ENCODE data around the gene MYOD1.

MYOD1 gene

DNA sequence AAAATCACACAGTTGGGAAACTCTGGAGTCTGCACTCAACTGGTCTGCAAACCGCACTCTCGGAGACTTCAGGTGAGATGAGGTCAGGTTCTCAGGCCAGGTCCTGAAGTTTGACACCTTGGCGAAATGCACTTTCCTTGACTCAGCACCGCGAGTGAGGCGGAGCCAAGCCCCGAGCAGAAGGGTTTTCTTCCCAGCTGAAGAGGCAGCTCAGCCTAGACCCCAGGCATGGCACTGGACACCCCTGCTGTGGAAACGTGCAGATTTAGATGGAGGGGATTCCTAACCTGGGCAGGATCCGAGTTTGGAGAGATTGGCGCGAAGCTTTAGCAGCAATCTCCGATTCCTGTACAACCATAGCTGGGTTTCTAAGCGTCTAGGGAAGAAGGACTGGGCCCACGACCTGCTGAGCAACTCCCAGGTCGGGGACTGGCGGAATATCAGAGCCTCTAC is 835 bp upstream of the MYOD1 start:
- Mint-ChIP-seq H3K27ac (no peak overlapping the region), H3K27me3 (peaks cover 11% of the 10 kb centered on the region), H3K9me3 (no peaks in the 10 kb centered on the region), H3K4me3 (no peak overlapping the region), H3K36me3 (no peaks in the 10 kb centered on the region), H3K4me1 (no peaks in the 10 kb centered on the region)
- CTCF ChIA-PET = interaction anchor here (1.0 kb wide), 1 partner anchor 12 kb away, joined by 4 read pairs; no protein-coding TSS in a partner anchor
- DNase-seq = peak; percentile 5

DNA sequence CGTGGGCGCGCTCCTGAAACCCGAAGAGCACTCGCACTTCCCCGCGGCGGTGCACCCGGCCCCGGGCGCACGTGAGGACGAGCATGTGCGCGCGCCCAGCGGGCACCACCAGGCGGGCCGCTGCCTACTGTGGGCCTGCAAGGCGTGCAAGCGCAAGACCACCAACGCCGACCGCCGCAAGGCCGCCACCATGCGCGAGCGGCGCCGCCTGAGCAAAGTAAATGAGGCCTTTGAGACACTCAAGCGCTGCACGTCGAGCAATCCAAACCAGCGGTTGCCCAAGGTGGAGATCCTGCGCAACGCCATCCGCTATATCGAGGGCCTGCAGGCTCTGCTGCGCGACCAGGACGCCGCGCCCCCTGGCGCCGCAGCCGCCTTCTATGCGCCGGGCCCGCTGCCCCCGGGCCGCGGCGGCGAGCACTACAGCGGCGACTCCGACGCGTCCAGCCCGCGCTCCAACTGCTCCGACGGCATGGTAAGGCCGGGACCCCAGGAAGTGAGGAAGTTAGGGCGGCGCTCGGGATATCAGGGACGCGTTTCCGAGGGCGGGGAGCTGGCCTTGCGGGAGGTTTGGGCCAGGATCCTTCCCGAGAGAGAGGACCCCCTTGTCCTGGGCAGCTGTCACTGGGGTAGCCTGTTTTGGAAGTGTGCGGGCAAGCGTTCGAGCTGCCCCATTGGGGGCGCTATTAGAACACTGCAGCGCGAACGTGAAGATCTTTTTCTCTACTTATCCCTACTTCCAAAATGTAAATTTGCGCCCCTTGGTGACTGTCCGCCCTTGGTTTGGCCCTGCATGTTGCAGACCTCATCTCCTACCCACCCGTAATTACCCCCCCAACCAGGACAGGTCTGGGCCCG is 796 bp downstream of the MYOD1 start:
- CTCF ChIA-PET = interaction anchor here (1.2 to 1.5 kb wide), 3 partner anchors 9 to 17 kb away, joined by 3 to 4 read pairs (median 3); no protein-coding TSS in a partner anchor
- Mint-ChIP-seq H3K27me3 (peaks cover 9% of the 10 kb centered on the region), H3K4me1 (no peaks in the 10 kb centered on the region)

GRCh38 chr11:17720796-17721171 is 1.4 kb downstream of the MYOD1 start:
- no peak overlapping the region for H3K27ac Mint-ChIP-seq
- DNase-seq = no peak
- no peaks in the 10 kb centered on the region for H3K36me3 Mint-ChIP-seq
- CTCF ChIA-PET = interaction anchor here (1.2 to 1.5 kb wide), 3 partner anchors 9 to 16 kb away, joined by 3 to 4 read pairs (median 3); no protein-coding TSS in a partner anchor
- no peaks in the 10 kb centered on the region for H3K9me3 Mint-ChIP-seq
- H3K4me3 Mint-ChIP-seq = no peak overlapping the region
- H3K4me1 Mint-ChIP-seq = no peaks in the 10 kb centered on the region
- peaks cover 13% of the 10 kb centered on the region for H3K27me3 Mint-ChIP-seq

More for the DNA sequence above, 796 bp downstream of the MYOD1 start:
- DNase-seq = peak; percentile 20
- Mint-ChIP-seq H3K9me3 (no peaks in the 10 kb centered on the region), H3K27ac (no peak overlapping the region), H3K36me3 (no peaks in the 10 kb centered on the region), H3K4me3 (no peak overlapping the region)

DNA sequence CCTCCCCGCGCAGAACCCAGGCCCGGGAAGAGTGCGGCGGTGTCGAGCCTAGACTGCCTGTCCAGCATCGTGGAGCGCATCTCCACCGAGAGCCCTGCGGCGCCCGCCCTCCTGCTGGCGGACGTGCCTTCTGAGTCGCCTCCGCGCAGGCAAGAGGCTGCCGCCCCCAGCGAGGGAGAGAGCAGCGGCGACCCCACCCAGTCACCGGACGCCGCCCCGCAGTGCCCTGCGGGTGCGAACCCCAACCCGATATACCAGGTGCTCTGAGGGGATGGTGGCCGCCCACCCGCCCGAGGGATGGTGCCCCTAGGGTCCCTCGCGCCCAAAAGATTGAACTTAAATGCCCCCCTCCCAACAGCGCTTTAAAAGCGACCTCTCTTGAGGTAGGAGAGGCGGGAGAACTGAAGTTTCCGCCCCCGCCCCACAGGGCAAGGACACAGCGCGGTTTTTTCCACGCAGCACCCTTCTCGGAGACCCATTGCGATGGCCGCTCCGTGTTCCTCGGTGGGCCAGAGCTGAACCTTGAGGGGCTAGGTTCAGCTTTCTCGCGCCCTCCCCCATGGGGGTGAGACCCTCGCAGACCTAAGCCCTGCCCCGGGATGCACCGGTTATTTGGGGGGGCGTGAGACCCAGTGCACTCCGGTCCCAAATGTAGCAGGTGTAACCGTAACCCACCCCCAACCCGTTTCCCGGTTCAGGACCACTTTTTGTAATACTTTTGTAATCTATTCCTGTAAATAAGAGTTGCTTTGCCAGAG is 2.0 kb downstream of the MYOD1 start:
- H3K9me3 Mint-ChIP-seq = no peaks in the 10 kb centered on the region
- peaks cover 15% of the 10 kb centered on the region for H3K27me3 Mint-ChIP-seq
- DNase-seq = peak; percentile 13
- H3K27ac Mint-ChIP-seq = no peak overlapping the region
- no peaks in the 10 kb centered on the region for H3K4me1 Mint-ChIP-seq
- no peak overlapping the region for H3K4me3 Mint-ChIP-seq
- no peaks in the 10 kb centered on the region for H3K36me3 Mint-ChIP-seq
- CTCF ChIA-PET = interaction anchor here (0.6 to 1.8 kb wide), 6 partner anchors 8 to 155 kb away, joined by 3 to 13 read pairs (median 4); no protein-coding TSS in a partner anchor

DNA sequence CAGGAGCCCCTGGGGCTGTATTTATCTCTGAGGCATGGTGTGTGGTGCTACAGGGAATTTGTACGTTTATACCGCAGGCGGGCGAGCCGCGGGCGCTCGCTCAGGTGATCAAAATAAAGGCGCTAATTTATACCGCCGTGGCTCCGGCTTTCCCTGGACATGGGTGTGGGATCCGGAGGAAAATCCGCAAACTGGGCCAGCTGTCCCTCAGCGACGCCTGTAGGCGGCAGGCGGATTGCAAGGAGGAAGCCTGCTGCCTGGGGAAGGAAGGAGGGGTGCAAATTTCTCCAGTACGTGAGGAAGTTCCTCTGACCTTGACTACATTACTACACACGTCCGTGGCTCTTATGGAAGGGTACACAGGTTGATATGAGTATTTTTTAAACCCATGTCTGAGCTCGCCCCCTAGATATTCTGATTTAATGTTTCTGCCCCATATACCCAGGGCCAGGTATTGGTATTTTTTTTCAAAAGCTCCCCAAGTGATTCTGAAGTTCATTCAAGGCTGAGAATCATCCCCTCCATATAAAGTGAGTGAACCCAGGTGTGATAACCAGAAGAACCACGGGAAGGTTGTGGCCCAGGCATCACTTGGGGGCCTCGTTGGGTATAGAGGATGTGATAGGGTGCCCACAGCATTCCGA is 2.8 kb downstream of the MYOD1 start:
- CTCF ChIA-PET = interaction anchor here (0.6 to 1.8 kb wide), 3 partner anchors 9 to 154 kb away, joined by 4 to 13 read pairs (median 5); no protein-coding TSS in a partner anchor
- peaks cover 17% of the 10 kb centered on the region for H3K27me3 Mint-ChIP-seq
- H3K9me3 Mint-ChIP-seq = no peaks in the 10 kb centered on the region
- no peaks in the 10 kb centered on the region for H3K36me3 Mint-ChIP-seq
- no peak overlapping the region for H3K27ac Mint-ChIP-seq
- DNase-seq = peak; percentile 17
- H3K4me1 Mint-ChIP-seq = no peaks in the 10 kb centered on the region
- H3K4me3 Mint-ChIP-seq = no peak overlapping the region

- H3K27me3 Mint-ChIP-seq = peaks cover 17% of the 10 kb centered on the region
- no peak overlapping the region for H3K4me3 Mint-ChIP-seq
- no peaks in the 10 kb centered on the region for H3K36me3 Mint-ChIP-seq
- peak; percentile 5 for DNase-seq
- no peak overlapping the region for H3K27ac Mint-ChIP-seq
- H3K4me1 Mint-ChIP-seq = no peaks in the 10 kb centered on the region
- CTCF ChIA-PET = no interaction called here
- H3K9me3 Mint-ChIP-seq = no peaks in the 10 kb centered on the region
Observed at GRCh38 chr11:17724020-17724908, 4.9 kb downstream of the MYOD1 start.

DNA sequence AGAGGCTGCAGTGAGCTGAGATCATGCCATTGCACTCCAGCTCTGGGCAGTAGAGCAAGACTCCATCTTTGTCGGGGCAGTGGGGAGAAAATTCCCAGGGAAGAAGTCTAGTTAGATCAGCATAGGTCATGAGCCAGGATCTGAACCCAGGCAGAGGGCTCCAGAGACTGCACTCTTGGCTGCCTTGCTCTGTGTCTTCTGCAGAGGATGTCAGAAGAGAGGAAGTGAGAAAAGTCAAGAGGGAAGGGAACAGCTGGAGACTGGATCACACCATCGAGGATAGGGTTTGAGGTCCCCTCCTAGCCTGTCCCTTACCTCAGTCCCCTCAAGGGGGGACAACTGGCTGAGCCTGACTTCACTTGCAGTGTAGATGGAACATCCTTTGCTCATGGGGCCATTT is 5.8 kb downstream of the MYOD1 start:
- no peaks in the 10 kb centered on the region for H3K9me3 Mint-ChIP-seq
- DNase-seq = no peak
- H3K36me3 Mint-ChIP-seq = no peaks in the 10 kb centered on the region
- CTCF ChIA-PET = no interaction called here
- no peaks in the 10 kb centered on the region for H3K4me1 Mint-ChIP-seq
- no peak overlapping the region for H3K27ac Mint-ChIP-seq
- H3K4me3 Mint-ChIP-seq = no peak overlapping the region
- H3K27me3 Mint-ChIP-seq = peaks cover 22% of the 10 kb centered on the region

- Mint-ChIP-seq H3K27me3 (peaks cover 51% of the 10 kb centered on the region), H3K4me3 (no peak overlapping the region), H3K36me3 (no peaks in the 10 kb centered on the region), H3K27ac (no peak overlapping the region), H3K9me3 (no peaks in the 10 kb centered on the region), H3K4me1 (peaks cover 7% of the 10 kb centered on the region)
- DNase-seq = no peak
- CTCF ChIA-PET = interaction anchor here (0.8 to 3.6 kb wide), 23 partner anchors 8 to 992 kb away, joined by 3 to 84 read pairs (median 5); partner anchors contain the start of gene C11orf58
Observed at GRCh38 chr11:17730137-17730536, 10.8 kb downstream of the MYOD1 start.

DNA sequence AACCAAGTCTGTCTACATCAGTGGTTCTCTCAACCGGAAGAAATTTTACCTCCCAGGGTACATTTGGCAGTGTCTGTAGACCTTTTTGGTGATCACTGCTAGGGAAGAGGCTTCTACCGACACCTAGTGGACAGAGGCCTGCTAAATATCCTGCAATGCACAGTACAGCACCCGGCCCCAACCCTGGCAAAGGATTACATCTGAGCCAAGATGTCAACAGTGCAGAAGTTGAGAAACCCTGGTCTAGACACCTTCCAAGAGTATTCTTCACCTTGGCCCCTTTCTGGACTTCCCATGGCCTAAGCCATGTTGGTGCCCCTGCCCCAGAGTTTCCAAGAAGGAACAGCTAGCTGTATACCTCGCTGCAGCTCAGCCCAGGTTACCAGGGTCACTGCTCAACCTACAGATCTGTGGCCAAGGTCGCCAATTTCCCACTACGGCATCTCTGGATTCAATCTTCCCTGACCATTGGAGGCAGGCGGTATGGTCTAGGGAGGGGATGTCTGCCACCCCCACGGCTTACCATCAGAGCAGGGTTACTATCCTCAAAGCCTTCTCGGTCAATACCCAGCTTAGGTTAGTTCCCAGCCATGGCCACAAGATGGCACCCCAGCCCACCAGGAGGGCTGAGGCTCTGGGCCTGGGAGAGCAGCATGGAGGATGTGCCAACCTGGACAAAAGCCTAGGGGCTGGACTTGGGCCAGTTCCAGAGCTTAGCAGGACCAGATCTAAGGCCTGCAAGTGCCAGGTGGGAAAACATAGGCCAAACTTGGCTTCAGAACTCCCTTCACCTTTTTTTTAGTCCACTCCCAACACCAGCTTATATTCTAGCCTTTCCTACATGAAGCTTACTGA is 11.5 kb downstream of the MYOD1 start:
- Mint-ChIP-seq H3K9me3 (no peaks in the 10 kb centered on the region), H3K27me3 (peaks cover 47% of the 10 kb centered on the region), H3K36me3 (no peaks in the 10 kb centered on the region), H3K27ac (no peak overlapping the region), H3K4me3 (no peak overlapping the region), H3K4me1 (peaks cover 7% of the 10 kb centered on the region)
- CTCF ChIA-PET = interaction anchor here (0.7 to 3.6 kb wide), 38 partner anchors 8 to 993 kb away, joined by 3 to 84 read pairs (median 4); partner anchors contain the start of genes C11orf58 and SAAL1
- DNase-seq = peak; percentile 76

DNA sequence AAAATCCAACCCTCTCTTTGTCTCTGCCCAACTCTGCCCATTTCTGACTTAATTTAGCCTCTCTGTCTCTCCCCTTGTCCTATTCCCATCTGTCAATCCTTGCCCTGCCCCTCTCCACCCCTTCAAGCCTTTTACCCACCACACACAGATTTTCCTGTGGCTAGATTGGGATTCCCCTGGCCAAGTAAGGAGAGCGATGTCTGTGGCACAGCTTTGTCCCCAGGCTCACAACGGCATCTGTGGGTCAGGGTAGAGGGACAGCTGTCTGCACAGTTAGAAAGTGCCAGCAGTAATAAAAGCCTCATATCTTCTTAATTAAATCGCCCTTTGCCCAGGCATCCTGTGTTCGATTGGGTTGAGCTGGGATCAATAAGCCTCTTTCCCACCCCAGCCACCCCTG is 13.9 kb downstream of the MYOD1 start:
- H3K9me3 Mint-ChIP-seq = no peaks in the 10 kb centered on the region
- no peak overlapping the region for H3K27ac Mint-ChIP-seq
- no peaks in the 10 kb centered on the region for H3K36me3 Mint-ChIP-seq
- peaks cover 10% of the 10 kb centered on the region for H3K4me1 Mint-ChIP-seq
- CTCF ChIA-PET = interaction anchor here (0.8 to 1.6 kb wide), 5 partner anchors 9 to 255 kb away, joined by 3 to 8 read pairs (median 4); no protein-coding TSS in a partner anchor
- H3K27me3 Mint-ChIP-seq = peaks cover 43% of the 10 kb centered on the region
- H3K4me3 Mint-ChIP-seq = no peak overlapping the region
- DNase-seq = no peak

DNA sequence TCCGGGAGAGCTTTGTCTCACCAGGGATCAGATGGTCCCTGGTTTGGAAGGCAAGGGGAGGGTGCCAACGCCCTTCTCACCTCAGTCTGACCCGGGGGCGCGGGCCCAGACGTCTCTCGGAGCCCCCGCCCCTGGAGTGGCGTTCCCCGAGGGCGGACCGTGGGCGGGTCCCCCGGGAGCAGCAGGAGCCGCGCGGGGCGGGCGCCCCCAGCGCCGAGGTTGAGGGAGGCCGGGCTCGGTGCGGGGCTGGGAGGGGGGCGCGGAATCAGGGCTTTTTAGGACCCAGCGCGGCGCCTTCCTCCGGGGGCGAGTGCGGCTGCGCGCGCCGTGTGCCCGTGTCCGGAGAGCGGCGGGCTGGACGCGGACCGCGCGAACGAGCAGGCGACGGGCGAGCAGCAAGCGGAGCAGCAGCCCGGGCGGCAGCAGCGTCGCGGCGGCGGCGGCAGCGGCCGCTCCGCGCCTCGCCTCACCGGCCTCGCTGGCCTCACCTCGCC is 15.1 kb downstream of the MYOD1 start, which contains the start of gene KCNC1:
Gene KCNC1 (plus strand): TSS at position 364 of the 494 bp plus-strand sequence. CDS start 1,222 bp downstream, outside the sequence.
- Mint-ChIP-seq H3K9me3 (no peaks in the 10 kb centered on the region), H3K36me3 (no peaks in the 10 kb centered on the region), H3K4me3 (no peak within 1 kb of the TSS), H3K27me3 (peaks cover 43% of the 10 kb centered on the region), H3K4me1 (peaks cover 10% of the 10 kb centered on the region), H3K27ac (peak within 1 kb of the TSS; percentile 68)
- peak; percentile 18 for DNase-seq
- CTCF ChIA-PET = interaction anchor here (1.0 to 1.6 kb wide), 3 partner anchors 222 to 254 kb away, joined by 4 to 8 read pairs (median 5); no protein-coding TSS in a partner anchor
